HG03442 (cell line): ENCODE results near the gene SIGLEC10.
"Not testable (repeated sequence)": the region's sequence is repeated elsewhere in the genome, so short reads cannot be mapped to it uniquely, and the experiment has no call there.

ENCODE experiments used
- ATAC-seq: cut with Tn5 transposase; IDR thresholded peaks from one replicate; pipeline ENCODE4 v1.9.1; 2021; ENCODE audit warnings: mild to moderate bottlenecking, moderate library complexity; ENCODE audit not compliant: unreplicated experiment

SIGLEC10 gene

GRCh38 chr19:51417107-51417809 is at the start of gene SIGLEC10:
Gene SIGLEC10, minus strand, starts transcription at chr19:51417642. Its CDS starts 61 bp downstream, at chr19:51417581.
- ATAC-seq = peak; percentile 48

- ATAC-seq = no peak
Observed at GRCh38 chr19:51466723-51467122, 49.3 kb upstream of the SIGLEC10 start.

GRCh38 chr19:51463976-51464581 is 46.6 kb upstream of the SIGLEC10 start:
- ATAC-seq = not testable (repeated sequence)

- ATAC-seq = no peak
Observed at GRCh38 chr19:51462681-51463080, 45.2 kb upstream of the SIGLEC10 start.

- no peak for ATAC-seq
Observed at GRCh38 chr19:51462276-51462675, 44.8 kb upstream of the SIGLEC10 start.

GRCh38 chr19:51461723-51462161 is 44.3 kb upstream of the SIGLEC10 start:
- no peak for ATAC-seq

GRCh38 chr19:51460164-51460992 is 42.9 kb upstream of the SIGLEC10 start:
- no peak for ATAC-seq

GRCh38 chr19:51458899-51459505 is 41.6 kb upstream of the SIGLEC10 start:
- ATAC-seq = no peak

- no peak for ATAC-seq
Observed at GRCh38 chr19:51458051-51458645, 40.7 kb upstream of the SIGLEC10 start, which contains the start of gene SIGLEC8. Gene SIGLEC8, minus strand, starts transcription at chr19:51458454. Its CDS starts 67 bp downstream, at chr19:51458387.

GRCh38 chr19:51457351-51458013 is 40.0 kb upstream of the SIGLEC10 start:
- ATAC-seq = no peak

- no peak for ATAC-seq
Observed at GRCh38 chr19:51456541-51457290, 39.3 kb upstream of the SIGLEC10 start.

GRCh38 chr19:51450730-51451307 is 33.4 kb upstream of the SIGLEC10 start:
- ATAC-seq = no peak

- ATAC-seq = no peak
Observed at GRCh38 chr19:51448411-51449016, 31.1 kb upstream of the SIGLEC10 start.

- ATAC-seq = no peak
Observed at GRCh38 chr19:51448011-51448410, 30.6 kb upstream of the SIGLEC10 start.

- not testable (repeated sequence) for ATAC-seq
Observed at GRCh38 chr19:51447510-51447909, 30.1 kb upstream of the SIGLEC10 start.

- peak; percentile 89 for ATAC-seq
Observed at GRCh38 chr19:51441410-51442390, 24.3 kb upstream of the SIGLEC10 start.

GRCh38 chr19:51440846-51441409 is 23.5 kb upstream of the SIGLEC10 start:
- no peak for ATAC-seq
